HCT116 (cell line): ENCODE results near the gene CNTNAP2.

Experiments
- SP1 ChIP-seq: IDR thresholded peaks from 2 replicates; pipeline ENCODE4 v1.6.1; 2012; ENCODE audit warnings: low read depth
- TF ChIP-seq, protein P1 (sequence below), 3 experiments: fragments of 200-600 bp in 1 of 3; sonication (generic) in 1 of 3; IDR thresholded peaks in 2 of 3; conservative IDR thresholded peaks in 1 of 3; 2 replicates each; pipeline ENCODE4 v1.5.1; 2012 to 2017; ENCODE audit warnings: low read depth in 2 of 3, low read length in 2 of 3, antibody characterized with exemption in 1 of 3, borderline replicate concordance in 1 of 3, control low read depth in 1 of 3, mild to moderate bottlenecking in 1 of 3, mixed read lengths in 1 of 3, mixed run types in 1 of 3, moderate library complexity in 1 of 3; ENCODE audit not compliant: insufficient read depth in 1 of 3

GRCh38 chr7:148127374-148127773 is 2010.8 kb downstream of the CNTNAP2 start:
- TF ChIP-seq, protein P1, sequence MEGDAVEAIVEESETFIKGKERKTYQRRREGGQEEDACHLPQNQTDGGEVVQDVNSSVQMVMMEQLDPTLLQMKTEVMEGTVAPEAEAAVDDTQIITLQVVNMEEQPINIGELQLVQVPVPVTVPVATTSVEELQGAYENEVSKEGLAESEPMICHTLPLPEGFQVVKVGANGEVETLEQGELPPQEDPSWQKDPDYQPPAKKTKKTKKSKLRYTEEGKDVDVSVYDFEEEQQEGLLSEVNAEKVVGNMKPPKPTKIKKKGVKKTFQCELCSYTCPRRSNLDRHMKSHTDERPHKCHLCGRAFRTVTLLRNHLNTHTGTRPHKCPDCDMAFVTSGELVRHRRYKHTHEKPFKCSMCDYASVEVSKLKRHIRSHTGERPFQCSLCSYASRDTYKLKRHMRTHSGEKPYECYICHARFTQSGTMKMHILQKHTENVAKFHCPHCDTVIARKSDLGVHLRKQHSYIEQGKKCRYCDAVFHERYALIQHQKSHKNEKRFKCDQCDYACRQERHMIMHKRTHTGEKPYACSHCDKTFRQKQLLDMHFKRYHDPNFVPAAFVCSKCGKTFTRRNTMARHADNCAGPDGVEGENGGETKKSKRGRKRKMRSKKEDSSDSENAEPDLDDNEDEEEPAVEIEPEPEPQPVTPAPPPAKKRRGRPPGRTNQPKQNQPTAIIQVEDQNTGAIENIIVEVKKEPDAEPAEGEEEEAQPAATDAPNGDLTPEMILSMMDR (IDR thresholded peaks at IDR 0.05 in 2 of 3, conservative IDR thresholded peaks at IDR 0.05 in 1 of 3; ENCODE audit: borderline replicate concordance in 1 of 3, insufficient read depth in 1 of 3, low read depth in 2 of 3, low read length in 2 of 3) = no peak
- no peak for TF ChIP-seq SP1
